NCI-H1694 treated with DMSO at 0.1 percent for 48 hours (cell line): ENCODE results near the gene MUS81.
"Not testable (repeated sequence)": the region's sequence is repeated elsewhere in the genome, so short reads cannot be mapped to it uniquely, and the experiment has no call there.

ENCODE experiments used
- DNase-seq: peaks from one replicate; lab custom pipeline; 2025; lab: John Stamatoyannopoulos, UW

Gene MUS81, protein sequence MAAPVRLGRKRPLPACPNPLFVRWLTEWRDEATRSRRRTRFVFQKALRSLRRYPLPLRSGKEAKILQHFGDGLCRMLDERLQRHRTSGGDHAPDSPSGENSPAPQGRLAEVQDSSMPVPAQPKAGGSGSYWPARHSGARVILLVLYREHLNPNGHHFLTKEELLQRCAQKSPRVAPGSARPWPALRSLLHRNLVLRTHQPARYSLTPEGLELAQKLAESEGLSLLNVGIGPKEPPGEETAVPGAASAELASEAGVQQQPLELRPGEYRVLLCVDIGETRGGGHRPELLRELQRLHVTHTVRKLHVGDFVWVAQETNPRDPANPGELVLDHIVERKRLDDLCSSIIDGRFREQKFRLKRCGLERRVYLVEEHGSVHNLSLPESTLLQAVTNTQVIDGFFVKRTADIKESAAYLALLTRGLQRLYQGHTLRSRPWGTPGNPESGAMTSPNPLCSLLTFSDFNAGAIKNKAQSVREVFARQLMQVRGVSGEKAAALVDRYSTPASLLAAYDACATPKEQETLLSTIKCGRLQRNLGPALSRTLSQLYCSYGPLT

GRCh38 chr11:65860278-65861164 lies at the start of gene MUS81:
Gene MUS81 (plus strand): TSS chr11:65860433. CDS start chr11:65860754, 321 bp downstream.
- DNase-seq = peak; percentile 89

- DNase-seq = no peak
These were observed 48.3 kb upstream of the MUS81 start for GRCh38 chr11:65811764-65812475.

GRCh38 chr11:65814131-65814985 lies 45.9 kb upstream of the MUS81 start:
- no peak for DNase-seq

DNA sequence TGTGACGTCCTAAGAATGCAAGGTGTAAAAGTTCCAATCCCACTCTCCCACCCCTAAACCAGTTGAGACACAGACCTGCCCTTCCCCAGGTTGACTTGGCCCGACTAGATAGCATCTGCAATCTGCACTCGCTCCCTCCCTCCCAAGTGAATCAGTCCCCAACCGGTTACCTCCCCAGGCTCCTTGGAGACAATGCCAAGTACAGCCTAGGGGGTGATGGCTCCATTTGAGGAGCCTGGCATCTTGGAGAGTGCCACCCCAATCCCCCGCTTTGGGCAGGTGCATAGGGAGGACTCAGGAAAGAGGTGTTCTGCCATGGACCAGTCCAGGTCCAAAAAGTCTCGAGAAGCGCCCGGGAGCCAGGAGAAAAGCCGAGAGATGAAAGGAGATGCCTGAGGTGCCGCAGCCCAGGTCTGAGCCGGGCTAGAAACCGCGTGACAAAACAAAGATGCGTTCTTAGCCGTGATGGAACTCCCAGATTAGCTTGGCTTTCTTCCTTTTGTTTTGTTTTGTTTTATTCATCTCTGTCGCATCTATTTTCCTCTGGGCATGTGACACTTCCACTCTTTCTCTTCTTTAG lies 45.2 kb upstream of the MUS81 start:
- no peak for DNase-seq

DNA sequence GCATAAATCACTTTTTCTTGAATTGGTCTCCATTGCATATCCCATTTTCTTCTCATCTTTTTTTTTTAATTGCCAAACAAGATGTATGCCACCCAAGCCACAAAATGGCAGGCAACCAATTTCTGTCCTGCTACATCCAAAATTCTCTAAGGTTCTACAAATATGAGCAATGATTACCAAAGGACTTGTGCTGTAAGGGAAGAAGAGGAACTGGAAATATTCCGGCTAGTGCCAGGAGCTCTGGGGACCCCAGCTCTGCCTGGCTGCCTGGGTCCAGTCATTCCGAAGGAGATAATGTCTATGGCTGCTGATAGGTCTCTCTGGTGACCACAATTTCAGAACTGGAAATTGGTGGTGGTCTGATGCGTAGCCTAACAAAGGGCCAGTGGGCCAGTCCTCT lies 43.5 kb upstream of the MUS81 start:
- no peak for DNase-seq

- no peak for DNase-seq
These were observed 42.9 kb upstream of the MUS81 start for GRCh38 chr11:65817312-65817834.

GRCh38 chr11:65817835-65818680 lies 42.2 kb upstream of the MUS81 start:
- DNase-seq = peak; percentile 57

GRCh38 chr11:65821107-65821506 lies 39.1 kb upstream of the MUS81 start:
- DNase-seq = no peak

- DNase-seq = no peak
These were observed 37.3 kb upstream of the MUS81 start for GRCh38 chr11:65822776-65823528.

- DNase-seq = no peak
These were observed 33.1 kb upstream of the MUS81 start for GRCh38 chr11:65826984-65827735.

DNA sequence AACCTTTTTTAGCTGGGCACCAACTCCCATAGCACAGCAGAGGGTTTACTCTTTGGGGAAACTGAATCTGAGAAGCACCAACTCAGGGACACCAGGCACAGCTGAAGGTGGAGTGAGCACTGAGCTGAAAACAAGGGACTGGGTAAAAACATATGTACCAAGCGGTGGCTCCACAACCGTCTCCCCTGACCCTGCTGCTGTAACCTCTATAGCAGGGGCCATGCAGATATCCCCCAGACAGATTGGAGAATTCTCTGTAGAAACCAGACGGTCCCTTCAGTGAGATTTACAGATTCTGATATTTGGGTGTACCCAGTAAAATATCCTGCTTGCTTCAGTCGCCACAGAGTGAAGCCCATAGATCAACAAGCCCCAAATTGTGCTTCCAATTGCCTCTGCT lies 30.8 kb upstream of the MUS81 start:
- no peak for DNase-seq

GRCh38 chr11:65832231-65832630 lies 28.0 kb upstream of the MUS81 start:
- not testable (repeated sequence) for DNase-seq

DNA sequence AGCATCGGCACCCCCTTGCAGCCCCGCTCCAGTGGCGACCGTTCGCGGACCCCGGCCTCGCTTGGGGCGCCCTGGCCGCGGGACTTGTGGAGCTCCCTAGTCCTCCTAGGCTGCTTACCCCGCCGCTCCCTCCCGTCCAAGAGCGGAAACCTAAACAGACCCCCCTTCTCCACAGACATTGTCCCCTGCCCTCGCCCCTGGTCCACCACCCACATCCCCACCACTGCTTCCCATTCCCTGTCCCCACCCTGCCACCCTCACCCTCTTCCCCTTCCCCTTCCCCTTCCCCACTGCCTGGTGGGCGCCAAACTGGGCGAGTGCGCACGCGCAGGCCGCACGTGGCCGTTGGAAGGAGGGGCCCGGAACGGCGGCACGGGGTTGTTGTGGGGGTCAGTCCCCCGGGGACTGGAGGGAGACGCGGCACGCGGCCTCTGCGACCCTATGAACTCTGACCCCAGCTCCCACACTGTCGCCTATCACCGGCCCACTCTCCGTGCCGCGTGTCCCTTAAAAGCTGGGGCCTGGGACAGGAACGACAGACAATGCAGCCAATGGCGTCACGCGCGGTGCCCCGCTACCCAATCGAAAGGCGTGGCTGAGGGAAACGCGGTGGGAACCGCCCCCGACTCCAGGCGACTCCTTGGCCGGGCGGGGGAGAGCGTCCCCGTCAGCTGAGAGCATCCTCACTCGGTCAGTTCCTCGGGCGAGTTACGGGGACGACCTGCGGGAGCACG lies 26.8 kb upstream of the MUS81 start, which contains the start of gene SNX32:
Gene SNX32, plus strand, starts transcription at position 667 of the 734 bp plus-strand sequence. CDS start 103 bp downstream, outside the sequence.
- peak; percentile 59 for DNase-seq

DNA sequence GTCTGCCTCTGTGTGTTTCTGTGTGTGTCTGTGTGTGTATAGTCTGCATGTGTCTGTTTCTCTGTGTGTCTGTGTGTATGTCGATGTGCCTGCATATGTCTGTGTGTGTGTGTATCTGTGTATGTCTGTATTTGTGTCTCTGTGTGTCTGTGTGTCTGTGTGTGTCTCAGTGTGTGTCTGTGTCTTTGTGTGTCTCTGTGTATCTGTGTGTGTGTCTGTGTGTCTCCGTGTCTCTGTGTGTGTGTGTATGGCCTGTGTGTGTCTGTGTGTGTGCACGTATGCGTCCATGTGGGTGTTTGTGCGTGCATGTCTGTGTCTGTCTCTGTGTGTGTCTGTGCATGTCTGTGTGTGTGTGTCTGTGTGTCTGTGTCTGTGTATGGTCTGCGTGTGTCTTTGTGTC lies 26.0 kb upstream of the MUS81 start:
- no peak for DNase-seq

DNA sequence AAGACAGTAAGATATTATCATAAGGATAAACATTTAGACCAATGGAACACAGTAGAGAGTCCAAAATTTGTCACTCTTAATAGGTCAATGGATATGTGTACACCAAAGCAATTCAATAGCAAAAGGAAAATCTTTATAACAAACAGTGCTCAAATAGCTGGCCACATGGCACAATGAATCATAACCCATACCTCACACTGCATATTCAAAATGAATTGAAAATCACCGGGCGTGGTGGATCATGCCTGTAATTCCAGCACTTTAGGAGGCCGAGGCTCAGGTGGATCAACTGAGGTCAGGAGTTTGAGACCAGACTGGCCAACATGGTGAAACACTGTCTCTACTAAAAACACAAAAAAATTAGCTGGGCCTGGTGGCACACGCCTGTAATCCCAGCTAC lies 18.1 kb upstream of the MUS81 start:
- DNase-seq = no peak

DNA sequence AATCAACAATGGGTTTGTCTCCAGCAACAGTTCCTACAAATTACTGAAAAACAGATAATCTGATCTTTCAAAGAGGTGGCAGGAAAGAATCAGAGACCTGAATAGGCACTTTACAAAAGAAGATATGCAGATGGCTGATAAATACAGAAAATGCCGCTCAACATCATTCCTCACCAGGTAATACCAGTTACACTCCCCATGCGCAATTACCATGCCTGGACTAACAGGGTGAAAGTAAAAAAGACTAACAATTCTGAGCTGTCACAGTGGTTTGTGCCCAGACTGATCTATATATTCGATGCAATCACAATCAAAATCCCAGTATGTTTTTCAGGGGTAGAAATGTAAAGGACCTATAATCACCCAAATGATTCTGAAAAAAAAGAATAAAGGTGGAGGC lies 16.4 kb upstream of the MUS81 start:
- DNase-seq = no peak

DNA sequence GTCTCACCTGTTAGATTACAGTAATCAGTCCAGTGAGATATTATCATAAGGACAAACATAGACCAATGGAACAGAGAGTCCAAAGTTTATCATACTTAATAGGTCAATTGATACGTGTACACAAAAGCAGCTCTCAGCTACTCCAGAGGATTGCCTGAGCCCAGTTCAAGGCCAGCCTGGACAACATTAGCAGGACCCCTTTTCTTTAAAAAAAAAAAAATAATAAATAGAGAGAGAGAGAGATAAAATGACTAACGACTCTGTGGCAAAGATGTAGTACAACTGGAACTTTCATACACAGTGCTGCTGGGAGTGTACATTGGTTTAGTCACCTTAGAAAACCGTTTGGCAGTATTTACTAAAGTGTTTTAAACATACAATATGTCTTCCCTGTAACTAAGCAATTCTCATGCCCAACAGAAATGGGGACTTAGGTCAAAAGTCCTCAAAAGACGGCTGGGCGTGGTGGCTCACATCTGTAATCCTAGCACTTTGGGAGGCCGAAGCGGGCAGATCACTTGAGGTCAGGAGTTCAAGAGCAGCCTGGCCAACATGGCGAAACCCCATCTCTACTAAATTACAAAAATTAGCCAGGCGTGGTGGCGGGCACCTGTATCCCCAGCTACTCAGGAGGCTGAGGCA lies 15.9 kb upstream of the MUS81 start:
- DNase-seq = no peak
